OCI-LY7 (cell line): ENCODE data around the gene UNC13A. TPM values are rescaled to one million over a fixed set of nuclear protein-coding genes. Genes with fewer than 3 reads are reported as not detected.
"Not testable (repeated sequence)": the region's sequence is repeated elsewhere in the genome, so short reads cannot be mapped to it uniquely, and the experiment has no call there.

Experiments used
- BruUV-seq: library from RNA; stranded (reverse); fragments of 400-500 nt; replicated peaks from 2 replicates; lab custom pipeline; 2021; lab: Mats Ljungman, UMichigan
- CTCF ChIA-PET: fragments of 300-600 bp; sonication (Branson Sonifier 250); formaldehyde crosslinking; loops from one replicate; lab custom pipeline; 2022; ENCODE audit warnings: antibody characterized with exemption; ENCODE audit not compliant: unreplicated experiment; lab: Charles Lee
- POLR2A ChIA-PET: fragments of 300-600 bp; sonication (Branson Sonifier 250); formaldehyde crosslinking; loops from one replicate; lab custom pipeline; 2022; ENCODE audit warnings: antibody characterized with exemption; lab: Charles Lee
- DNase-seq: peaks from one replicate; pipeline ENCODE4 v3.0.0-alpha.2; 2015; ENCODE audit warnings: low spot score
- H2AFZ ChIP-seq: fragments of 200-600 bp; sonication (generic), shearing (Covaris generic); 2 replicates; pipeline ENCODE4 v1.6.1; 2014; ENCODE audit warnings: mild to moderate bottlenecking, antibody characterized with exemption, low read length, moderate library complexity
- H3K27ac ChIP-seq: fragments of 200-600 bp; sonication (generic); 2 replicates; pipeline ENCODE4 v1.5.1; 2014; ENCODE audit warnings: mixed run types, low read depth, mild to moderate bottlenecking, moderate library complexity, low read length, inconsistent platforms; ENCODE audit not compliant: poor library complexity, severe bottlenecking
- H3K36me3 ChIP-seq: fragments of 200-600 bp; sonication (generic); 2 replicates; pipeline ENCODE4 v1.6.1; 2014; ENCODE audit warnings: mild to moderate bottlenecking, antibody characterized with exemption, low read length, moderate library complexity, mixed read lengths; ENCODE audit not compliant: insufficient read depth
- H3K4me1 ChIP-seq: fragments of 200-600 bp; sonication (generic); 2 replicates; pipeline ENCODE4 v1.5.1; 2014; ENCODE audit warnings: mild to moderate bottlenecking, low read length; ENCODE audit not compliant: insufficient read depth, poor library complexity, severe bottlenecking
- H3K4me2 ChIP-seq: fragments of 200-600 bp; sonication (generic); 2 replicates; pipeline ENCODE4 v1.6.1; 2014; ENCODE audit warnings: mild to moderate bottlenecking, low read length
- H3K4me3 ChIP-seq: fragments of 200-600 bp; sonication (generic); 2 replicates; pipeline ENCODE4 v1.5.1; 2014; ENCODE audit warnings: mild to moderate bottlenecking, low read depth, low read length; ENCODE audit not compliant: poor library complexity, severe bottlenecking
- H3K79me2 ChIP-seq: fragments of 200-600 bp; sonication (generic); 2 replicates; pipeline ENCODE4 v1.6.1; 2016; ENCODE audit warnings: low read depth, mild to moderate bottlenecking, low read length, moderate library complexity, mixed read lengths; ENCODE audit not compliant: insufficient read depth
- H3K9me2 ChIP-seq: fragments of 200-600 bp; sonication (generic); 2 replicates; pipeline ENCODE4 v1.6.1; 2016; ENCODE audit warnings: mild to moderate bottlenecking, low read length, mixed read lengths; ENCODE audit not compliant: insufficient read depth
- H3K9me3 ChIP-seq: fragments of 200-600 bp; sonication (generic); 2 replicates; pipeline ENCODE4 v1.6.1; 2014; ENCODE audit warnings: mild to moderate bottlenecking, mixed run types, low read length, mixed read lengths
- H4K20me1 ChIP-seq: fragments of 200-600 bp; sonication (generic); 2 replicates; pipeline ENCODE4 v1.6.1; 2014; ENCODE audit warnings: mild to moderate bottlenecking, antibody characterized with exemption, low read length, moderate library complexity, mixed read lengths; ENCODE audit not compliant: insufficient read depth
- CTCF ChIP-seq: fragments of 200-600 bp; sonication (generic); conservative IDR thresholded peaks from 2 replicates; pipeline ENCODE4 v1.5.1; 2014; ENCODE audit warnings: mild to moderate bottlenecking, antibody characterized with exemption, low read length, moderate library complexity, mixed read lengths
- EZH2phosphoT487 ChIP-seq: fragments of 200-600 bp; sonication (generic); IDR thresholded peaks from 2 replicates; pipeline ENCODE4 v1.6.1; 2018; ENCODE audit warnings: low read depth, borderline replicate concordance, mild to moderate bottlenecking, mixed run types, antibody characterized with exemption, low read length, moderate library complexity, mixed read lengths
- intact Hi-C: fragments of 100-400 bp; cut with micrococcal nuclease; formaldehyde crosslinking; loops from one replicate; pipeline ENCODE4 v1.10.0; 2022; ENCODE audit not compliant: unreplicated experiment
- total RNA-seq, 2 experiments: library from RNA; depleted of rRNA in 1 of 2; stranded (reverse); fragments of >200 nt in 1 of 2; shearing (Covaris generic) in 1 of 2; gene quantifications; 2 replicates each; pipeline ENCODE4 v1.2.3, GENCODE V29; 2014 to 2022

The UNC13A gene
- total RNA-seq, 2 experiments from 2014 or later: 0.72 to 0.92 TPM

- no TSS peak for BruUV-seq
- H3K9me2 ChIP-seq: no peaks in the 10 kb centered on the region
- no peak overlapping the region for H2AFZ ChIP-seq
- H3K4me2 ChIP-seq: no peak overlapping the region
- no peaks in the 10 kb centered on the region for H4K20me1 ChIP-seq
- no peaks in the 10 kb centered on the region for H3K79me2 ChIP-seq
- ChIA-PET CTCF (no interaction called here), POLR2A (interaction anchor here (0.7 kb wide), 2 partner anchors 16 to 60 kb away, joined by 3 to 4 read pairs; no protein-coding TSS in a partner anchor)
- no peak overlapping the region for H3K27ac ChIP-seq
- no peak overlapping the region for H3K4me3 ChIP-seq
- H3K4me1 ChIP-seq: no peaks in the 10 kb centered on the region
- DNase-seq: no peak
- H3K36me3 ChIP-seq: no peaks in the 10 kb centered on the region
- TF ChIP-seq CTCF (no peak), EZH2phosphoT487 (no peak)
- intact Hi-C loops: no loop called here
- H3K9me3 ChIP-seq: no peaks in the 10 kb centered on the region
Observed at GRCh38 chr19:17590866-17591265, 97.3 kb downstream of the UNC13A start.

- CTCF ChIA-PET, H3K9me3 ChIP-seq, POLR2A ChIA-PET, H3K27ac ChIP-seq, H2AFZ ChIP-seq, H4K20me1 ChIP-seq, BruUV-seq, intact Hi-C loops, H3K4me2 ChIP-seq, H3K4me1 ChIP-seq, H3K79me2 ChIP-seq, H3K9me2 ChIP-seq, H3K4me3 ChIP-seq, DNase-seq: not testable (repeated sequence)
- H3K36me3 ChIP-seq: peaks cover 27% of the 10 kb centered on the region
Observed at GRCh38 chr19:17585395-17585794, 102.8 kb downstream of the UNC13A start.

- DNase-seq: no peak
- Histone ChIP-seq H3K9me3 (no peaks in the 10 kb centered on the region), H3K36me3 (peaks cover 35% of the 10 kb centered on the region), H3K27ac (no peak overlapping the region), H4K20me1 (no peaks in the 10 kb centered on the region), H3K4me2 (no peak overlapping the region), H3K4me1 (peaks cover 11% of the 10 kb centered on the region), H3K4me3 (no peak overlapping the region), H3K9me2 (no peaks in the 10 kb centered on the region), H3K79me2 (no peaks in the 10 kb centered on the region), H2AFZ (no peak overlapping the region)
- POLR2A ChIA-PET: no interaction called here
- TF ChIP-seq EZH2phosphoT487 (no peak), CTCF (no peak)
- BruUV-seq: no TSS peak
- intact Hi-C loops: no loop called here
- CTCF ChIA-PET: no interaction called here
Observed at GRCh38 chr19:17584132-17584531, 104.0 kb downstream of the UNC13A start.
